ENCODE results near the gene RIC8B. TPM values are rescaled to one million over a fixed set of nuclear protein-coding genes. Genes with fewer than 3 reads are reported as not detected.

RIC8B gene
- total RNA-seq, 1 donor, result 5.6 TPM

GRCh38 chr12:106745181-106745745 lies 29.2 kb upstream of the RIC8B start:
- H3K27me3 ChIP-seq (ENCODE audit: insufficient read depth, low read length), result peaks cover 21% of the 10 kb centered on the region
- peaks cover 18% of the 10 kb centered on the region for H3K4me1 ChIP-seq (ENCODE audit: insufficient read depth, low read length)
- no peaks in the 10 kb centered on the region for H3K9me3 ChIP-seq (ENCODE audit: low read depth, low read length)
- H3K4me3 ChIP-seq (ENCODE audit: low read length), result no peak overlapping the region

GRCh38 chr12:106747973-106748436 lies 26.5 kb upstream of the RIC8B start:
- H3K4me1 ChIP-seq (ENCODE audit: insufficient read depth, low read length), result peaks cover 18% of the 10 kb centered on the region
- no peak overlapping the region for H3K4me3 ChIP-seq (ENCODE audit: low read length)
- H3K27me3 ChIP-seq (ENCODE audit: insufficient read depth, low read length), result peaks cover 8% of the 10 kb centered on the region
- H3K9me3 ChIP-seq (ENCODE audit: low read depth, low read length), result no peaks in the 10 kb centered on the region

- H3K9me3 ChIP-seq (ENCODE audit: low read depth, low read length), result no peaks in the 10 kb centered on the region
- H3K4me3 ChIP-seq (ENCODE audit: low read length), result no peak overlapping the region
- H3K27me3 ChIP-seq (ENCODE audit: insufficient read depth, low read length), result no peaks in the 10 kb centered on the region
- H3K4me1 ChIP-seq (ENCODE audit: insufficient read depth, low read length), result peaks cover 27% of the 10 kb centered on the region
Observed at GRCh38 chr12:106750524-106750923, 24.0 kb upstream of the RIC8B start.

- H3K4me3 ChIP-seq (ENCODE audit: low read length), result no peak overlapping the region
- H3K27me3 ChIP-seq (ENCODE audit: insufficient read depth, low read length), result no peaks in the 10 kb centered on the region
- H3K4me1 ChIP-seq (ENCODE audit: insufficient read depth, low read length), result peaks cover 12% of the 10 kb centered on the region
- H3K9me3 ChIP-seq (ENCODE audit: low read depth, low read length), result no peaks in the 10 kb centered on the region
Observed at GRCh38 chr12:106753526-106753925, 21.0 kb upstream of the RIC8B start.

GRCh38 chr12:106754331-106754730 lies 20.2 kb upstream of the RIC8B start:
- no peaks in the 10 kb centered on the region for H3K9me3 ChIP-seq (ENCODE audit: low read depth, low read length)
- H3K4me1 ChIP-seq (ENCODE audit: insufficient read depth, low read length), result peaks cover 12% of the 10 kb centered on the region
- no peaks in the 10 kb centered on the region for H3K27me3 ChIP-seq (ENCODE audit: insufficient read depth, low read length)
- H3K4me3 ChIP-seq (ENCODE audit: low read length), result no peak overlapping the region

- Histone ChIP-seq H3K4me3 (ENCODE audit: low read length) (no peak overlapping the region), H3K9me3 (ENCODE audit: low read depth, low read length) (no peaks in the 10 kb centered on the region), H3K4me1 (ENCODE audit: insufficient read depth, low read length) (peaks cover 26% of the 10 kb centered on the region), H3K27me3 (ENCODE audit: insufficient read depth, low read length) (no peaks in the 10 kb centered on the region)
Observed at GRCh38 chr12:106757623-106758348, 16.7 kb upstream of the RIC8B start.

- Histone ChIP-seq H3K4me1 (ENCODE audit: insufficient read depth, low read length) (peaks cover 26% of the 10 kb centered on the region), H3K27me3 (ENCODE audit: insufficient read depth, low read length) (no peaks in the 10 kb centered on the region), H3K4me3 (ENCODE audit: low read length) (no peak overlapping the region), H3K9me3 (ENCODE audit: low read depth, low read length) (no peaks in the 10 kb centered on the region)
Observed at GRCh38 chr12:106758349-106759110, 16.0 kb upstream of the RIC8B start.

GRCh38 chr12:106759526-106760183 lies 14.8 kb upstream of the RIC8B start:
- no peaks in the 10 kb centered on the region for H3K27me3 ChIP-seq (ENCODE audit: insufficient read depth, low read length)
- no peak overlapping the region for H3K4me3 ChIP-seq (ENCODE audit: low read length)
- no peaks in the 10 kb centered on the region for H3K9me3 ChIP-seq (ENCODE audit: low read depth, low read length)
- peaks cover 17% of the 10 kb centered on the region for H3K4me1 ChIP-seq (ENCODE audit: insufficient read depth, low read length)

GRCh38 chr12:106760184-106760531 lies 14.3 kb upstream of the RIC8B start:
- Histone ChIP-seq H3K27me3 (ENCODE audit: insufficient read depth, low read length) (no peaks in the 10 kb centered on the region), H3K4me3 (ENCODE audit: low read length) (no peak overlapping the region), H3K9me3 (ENCODE audit: low read depth, low read length) (no peaks in the 10 kb centered on the region), H3K4me1 (ENCODE audit: insufficient read depth, low read length) (peaks cover 17% of the 10 kb centered on the region)

- Histone ChIP-seq H3K27me3 (ENCODE audit: insufficient read depth, low read length) (peaks cover 26% of the 10 kb centered on the region), H3K4me3 (ENCODE audit: low read length) (no peak overlapping the region), H3K9me3 (ENCODE audit: low read depth, low read length) (no peaks in the 10 kb centered on the region), H3K4me1 (ENCODE audit: insufficient read depth, low read length) (peaks cover 15% of the 10 kb centered on the region)
Observed at GRCh38 chr12:106764220-106764619, 10.3 kb upstream of the RIC8B start.

- Histone ChIP-seq H3K9me3 (ENCODE audit: low read depth, low read length) (no peaks in the 10 kb centered on the region), H3K4me1 (ENCODE audit: insufficient read depth, low read length) (peaks cover 10% of the 10 kb centered on the region), H3K4me3 (ENCODE audit: low read length) (no peak overlapping the region), H3K27me3 (ENCODE audit: insufficient read depth, low read length) (peaks cover 30% of the 10 kb centered on the region)
Observed at GRCh38 chr12:106764738-106765137, 9.7 kb upstream of the RIC8B start.

- Histone ChIP-seq H3K4me3 (ENCODE audit: low read length) (no peak overlapping the region), H3K9me3 (ENCODE audit: low read depth, low read length) (no peaks in the 10 kb centered on the region), H3K27me3 (ENCODE audit: insufficient read depth, low read length) (peaks cover 30% of the 10 kb centered on the region), H3K4me1 (ENCODE audit: insufficient read depth, low read length) (no peaks in the 10 kb centered on the region)
Observed at GRCh38 chr12:106766393-106766826, 8.1 kb upstream of the RIC8B start.

GRCh38 chr12:106767206-106767605 lies 7.3 kb upstream of the RIC8B start:
- no peaks in the 10 kb centered on the region for H3K4me1 ChIP-seq (ENCODE audit: insufficient read depth, low read length)
- H3K27me3 ChIP-seq (ENCODE audit: insufficient read depth, low read length), result peaks cover 30% of the 10 kb centered on the region
- no peak overlapping the region for H3K4me3 ChIP-seq (ENCODE audit: low read length)
- no peaks in the 10 kb centered on the region for H3K9me3 ChIP-seq (ENCODE audit: low read depth, low read length)

GRCh38 chr12:106767954-106768822 lies 6.3 kb upstream of the RIC8B start:
- Histone ChIP-seq H3K27me3 (ENCODE audit: insufficient read depth, low read length) (peaks cover 30% of the 10 kb centered on the region), H3K4me1 (ENCODE audit: insufficient read depth, low read length) (no peaks in the 10 kb centered on the region), H3K4me3 (ENCODE audit: low read length) (no peak overlapping the region), H3K9me3 (ENCODE audit: low read depth, low read length) (no peaks in the 10 kb centered on the region)

All from mononuclear cell (primary cell).